Measurements from ENCODE around the gene KLKB1.
"Not testable (repeated sequence)": the region's sequence is repeated elsewhere in the genome, so short reads cannot be mapped to it uniquely, and the experiment has no call there.

KLKB1 gene

GRCh38 chr4:186227744-186228513 lies 622 bp downstream of the KLKB1 start:
- DNase-seq = no peak

GRCh38 chr4:186228514-186228894 lies 1.2 kb downstream of the KLKB1 start:
- DNase-seq = no peak

GRCh38 chr4:186234367-186234766 lies 7.1 kb downstream of the KLKB1 start:
- no peak for DNase-seq

- no peak for DNase-seq
These were observed 8.8 kb downstream of the KLKB1 start for GRCh38 chr4:186236126-186236525.

GRCh38 chr4:186240452-186240847 lies 13.1 kb downstream of the KLKB1 start:
- no peak for DNase-seq

- no peak for DNase-seq
These were observed 13.7 kb downstream of the KLKB1 start for GRCh38 chr4:186240848-186241491.

- no peak for DNase-seq
These were observed 14.3 kb downstream of the KLKB1 start for GRCh38 chr4:186241616-186242015.

GRCh38 chr4:186242031-186242430 lies 14.7 kb downstream of the KLKB1 start:
- not testable (repeated sequence) for DNase-seq

GRCh38 chr4:186243331-186243730 lies 16.0 kb downstream of the KLKB1 start:
- DNase-seq = no peak

- no peak for DNase-seq
These were observed 17.5 kb downstream of the KLKB1 start for GRCh38 chr4:186244835-186245234.

- DNase-seq = not testable (repeated sequence)
These were observed 19.9 kb downstream of the KLKB1 start for GRCh38 chr4:186247062-186247752.

- DNase-seq = no peak
These were observed 21.3 kb downstream of the KLKB1 start for GRCh38 chr4:186248643-186249042.

- no peak for DNase-seq
These were observed 22.8 kb downstream of the KLKB1 start for GRCh38 chr4:186249785-186250754.

- DNase-seq = no peak
These were observed 23.5 kb downstream of the KLKB1 start for GRCh38 chr4:186250760-186251159.

- DNase-seq = no peak
These were observed 27.8 kb downstream of the KLKB1 start for GRCh38 chr4:186255122-186255521.

GRCh38 chr4:186258216-186258811 lies 31.0 kb downstream of the KLKB1 start:
- DNase-seq = no peak

- DNase-seq = no peak
These were observed 32.8 kb downstream of the KLKB1 start for GRCh38 chr4:186260117-186260503.

GRCh38 chr4:186260504-186261448 lies 33.5 kb downstream of the KLKB1 start:
- no peak for DNase-seq

GRCh38 chr4:186264660-186265059 lies 37.4 kb downstream of the KLKB1 start:
- no peak for DNase-seq

GRCh38 chr4:186265250-186265649 lies 37.9 kb downstream of the KLKB1 start:
- DNase-seq = not testable (repeated sequence)

Data from inflammatory macrophage treated with lipopolysaccharide for 1 hour (primary cell).